ENCODE measurements around the gene LAMC2. TPM values are rescaled to one million over a fixed set of nuclear protein-coding genes. Genes with fewer than 3 reads are reported as not detected.

The LAMC2 gene
- total RNA-seq (2021) (0.11 and 0.26 TPM in 2 replicates), Bru-seq, nascent RNA (percentile 7 among the genes with signal in this experiment), BruChase-seq, experiment 1, labeled RNA remaining after a 2-hour chase (percentile 9 among the genes with signal in this experiment), BruChase-seq, experiment 2, labeled RNA remaining after a 6-hour chase (percentile 14 among the genes with signal in this experiment)
- long read RNA-seq = 0 reads

DNA sequence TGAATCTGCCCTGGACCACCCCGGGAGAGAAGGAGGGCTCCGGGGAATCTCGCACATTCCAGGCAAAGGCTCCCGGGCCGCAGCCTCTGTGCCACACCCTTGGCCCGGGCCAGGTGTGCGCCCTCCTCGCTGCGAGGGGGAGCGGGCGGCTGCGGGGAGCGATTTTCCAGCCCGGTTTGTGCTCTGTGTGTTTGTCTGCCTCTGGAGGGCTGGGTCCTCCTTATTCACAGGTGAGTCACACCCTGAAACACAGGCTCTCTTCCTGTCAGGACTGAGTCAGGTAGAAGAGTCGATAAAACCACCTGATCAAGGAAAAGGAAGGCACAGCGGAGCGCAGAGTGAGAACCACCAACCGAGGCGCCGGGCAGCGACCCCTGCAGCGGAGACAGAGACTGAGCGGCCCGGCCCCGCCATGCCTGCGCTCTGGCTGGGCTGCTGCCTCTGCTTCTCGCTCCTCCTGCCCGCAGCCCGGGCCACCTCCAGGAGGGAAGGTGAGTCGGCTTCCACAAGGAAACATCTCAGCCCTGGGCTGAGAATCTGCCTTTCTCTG is at the start of gene LAMC2:
TSS of gene LAMC2 (plus strand) at position 324 of the 550 bp plus-strand sequence. CDS start at position 413, 89 bp downstream.
- no peak for DNase-seq (ENCODE audit: low spot score)
- TF ChIP-seq EZH2 (IDR thresholded peaks at IDR 0.05; ENCODE audit: borderline replicate concordance, low read depth, low read length, poor library complexity, severe bottlenecking) = no peak
- TF ChIP-seq, protein P1, sequence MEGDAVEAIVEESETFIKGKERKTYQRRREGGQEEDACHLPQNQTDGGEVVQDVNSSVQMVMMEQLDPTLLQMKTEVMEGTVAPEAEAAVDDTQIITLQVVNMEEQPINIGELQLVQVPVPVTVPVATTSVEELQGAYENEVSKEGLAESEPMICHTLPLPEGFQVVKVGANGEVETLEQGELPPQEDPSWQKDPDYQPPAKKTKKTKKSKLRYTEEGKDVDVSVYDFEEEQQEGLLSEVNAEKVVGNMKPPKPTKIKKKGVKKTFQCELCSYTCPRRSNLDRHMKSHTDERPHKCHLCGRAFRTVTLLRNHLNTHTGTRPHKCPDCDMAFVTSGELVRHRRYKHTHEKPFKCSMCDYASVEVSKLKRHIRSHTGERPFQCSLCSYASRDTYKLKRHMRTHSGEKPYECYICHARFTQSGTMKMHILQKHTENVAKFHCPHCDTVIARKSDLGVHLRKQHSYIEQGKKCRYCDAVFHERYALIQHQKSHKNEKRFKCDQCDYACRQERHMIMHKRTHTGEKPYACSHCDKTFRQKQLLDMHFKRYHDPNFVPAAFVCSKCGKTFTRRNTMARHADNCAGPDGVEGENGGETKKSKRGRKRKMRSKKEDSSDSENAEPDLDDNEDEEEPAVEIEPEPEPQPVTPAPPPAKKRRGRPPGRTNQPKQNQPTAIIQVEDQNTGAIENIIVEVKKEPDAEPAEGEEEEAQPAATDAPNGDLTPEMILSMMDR (conservative IDR thresholded peaks at IDR 0.05; ENCODE audit: low read depth, low read length) = no peak
- BruUV-seq (replicated peaks) = no TSS peak
- Histone ChIP-seq H3K27me3 (replicated peaks; ENCODE audit: insufficient read depth, low read depth, low read length, poor library complexity) (no peaks in the 10 kb centered on the region), H3K36me3 (ENCODE audit: insufficient read depth, low read length, poor library complexity, severe bottlenecking) (no peaks in the 10 kb centered on the region), H3K4me1 (ENCODE audit: insufficient read depth, low read length, poor library complexity, severe bottlenecking) (peaks cover 2% of the 10 kb centered on the region), H3K9me3 (ENCODE audit: low read depth, low read length, poor library complexity, severe bottlenecking) (no peaks in the 10 kb centered on the region), H3K4me3 (ENCODE audit: low read depth, low read length, poor library complexity, severe bottlenecking) (no peak within 1 kb of the TSS), H3K27ac (ENCODE audit: low read depth, low read length, poor library complexity, severe bottlenecking) (no peak within 1 kb of the TSS)
- ChIA-PET CTCF (no interaction called here), POLR2A (ENCODE audit: low non-redundant PET) (no interaction called here)
- intact Hi-C loops (cut with micrococcal nuclease; ENCODE audit: unreplicated experiment) = no loop called here

DNA sequence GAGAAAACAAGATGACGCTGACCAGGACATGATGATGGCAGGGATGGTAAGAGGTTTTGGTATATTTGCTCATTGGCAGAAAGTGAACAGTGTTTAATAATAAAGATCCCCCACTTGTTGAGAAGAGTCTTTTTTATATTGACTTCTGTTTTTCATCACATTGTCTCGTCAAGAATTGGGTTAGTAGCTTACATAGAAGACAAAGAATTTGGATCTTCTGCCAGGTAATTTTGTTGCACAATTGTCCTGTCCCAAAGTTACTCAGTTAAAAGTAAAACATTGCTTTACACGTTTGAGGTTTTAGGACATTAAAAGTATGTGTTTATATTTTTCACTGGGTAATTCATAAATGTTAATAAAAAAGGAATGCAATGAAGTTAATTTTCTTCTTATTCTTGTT is 48.3 kb upstream of the LAMC2 start:
- Histone ChIP-seq H3K27ac (ENCODE audit: low read depth, low read length, poor library complexity, severe bottlenecking) (no peak overlapping the region), H3K36me3 (ENCODE audit: insufficient read depth, low read length, poor library complexity, severe bottlenecking) (peaks cover 59% of the 10 kb centered on the region), H3K27me3 (replicated peaks; ENCODE audit: insufficient read depth, low read depth, low read length, poor library complexity) (no peaks in the 10 kb centered on the region), H3K4me1 (ENCODE audit: insufficient read depth, low read length, poor library complexity, severe bottlenecking) (peaks cover 8% of the 10 kb centered on the region), H3K4me3 (ENCODE audit: low read depth, low read length, poor library complexity, severe bottlenecking) (no peak overlapping the region), H3K9me3 (ENCODE audit: low read depth, low read length, poor library complexity, severe bottlenecking) (no peaks in the 10 kb centered on the region)
- intact Hi-C loops (cut with micrococcal nuclease; ENCODE audit: unreplicated experiment) = no loop called here
- POLR2A ChIA-PET (ENCODE audit: low non-redundant PET) = no interaction called here
- BruUV-seq (replicated peaks) = no TSS peak
- no peak for DNase-seq (ENCODE audit: low spot score)
- TF ChIP-seq, protein P1 (conservative IDR thresholded peaks at IDR 0.05; ENCODE audit: low read depth, low read length) = no peak
- TF ChIP-seq EZH2 (IDR thresholded peaks at IDR 0.05; ENCODE audit: borderline replicate concordance, low read depth, low read length, poor library complexity, severe bottlenecking) = no peak
- CTCF ChIA-PET = no interaction called here

DNA sequence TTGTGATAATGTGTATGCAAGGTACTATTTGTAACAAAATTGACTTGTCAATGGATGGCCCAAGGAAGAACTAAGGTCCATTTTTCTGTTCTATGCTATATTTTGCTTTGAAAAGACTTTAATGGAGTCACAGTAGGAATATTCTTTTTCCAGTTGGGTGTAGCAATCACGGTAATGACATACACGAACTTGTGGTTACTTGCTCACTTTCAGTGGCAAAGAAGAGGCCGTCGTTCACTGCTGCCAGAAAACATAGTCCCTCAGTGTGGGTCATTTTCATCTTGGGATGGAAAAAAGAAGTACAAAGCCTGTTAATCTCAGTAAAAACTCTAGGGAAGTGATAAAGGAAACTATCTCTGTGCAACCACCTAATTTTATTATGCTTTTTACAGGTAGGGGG is 47.8 kb upstream of the LAMC2 start:
- DNase-seq (ENCODE audit: low spot score) = no peak
- peaks cover 54% of the 10 kb centered on the region for H3K36me3 ChIP-seq (ENCODE audit: insufficient read depth, low read length, poor library complexity, severe bottlenecking)
- TF ChIP-seq EZH2 (IDR thresholded peaks at IDR 0.05; ENCODE audit: borderline replicate concordance, low read depth, low read length, poor library complexity, severe bottlenecking) = no peak
- H3K9me3 ChIP-seq (ENCODE audit: low read depth, low read length, poor library complexity, severe bottlenecking) = no peaks in the 10 kb centered on the region
- POLR2A ChIA-PET (ENCODE audit: low non-redundant PET) = no interaction called here
- no peak overlapping the region for H3K4me3 ChIP-seq (ENCODE audit: low read depth, low read length, poor library complexity, severe bottlenecking)
- intact Hi-C loops (cut with micrococcal nuclease; ENCODE audit: unreplicated experiment) = no loop called here
- H3K27ac ChIP-seq (ENCODE audit: low read depth, low read length, poor library complexity, severe bottlenecking) = no peak overlapping the region
- H3K4me1 ChIP-seq (ENCODE audit: insufficient read depth, low read length, poor library complexity, severe bottlenecking) = peaks cover 8% of the 10 kb centered on the region
- no peaks in the 10 kb centered on the region for H3K27me3 ChIP-seq (replicated peaks; ENCODE audit: insufficient read depth, low read depth, low read length, poor library complexity)
- no TSS peak for BruUV-seq (replicated peaks)
- CTCF ChIA-PET = no interaction called here

Measured in A673 (cell line).